Cerebellar nuclear complex (tissue), 1 donor: ENCODE measurements around the gene BCL2L14.
"Not testable (repeated sequence)": the region's sequence is repeated elsewhere in the genome, so short reads cannot be mapped to it uniquely, and the experiment has no call there.

Experiments used
- DNase-seq, 2 experiments: peaks; one replicate each; lab custom pipeline; 2025; lab: John Stamatoyannopoulos, UW

Gene BCL2L14

GRCh38 chr12:12108441-12109058 is 37.8 kb downstream of the BCL2L14 start:
- DNase-seq, result no peak

- DNase-seq, result not testable (repeated sequence)
Observed at GRCh38 chr12:12110923-12111555, 40.3 kb downstream of the BCL2L14 start.

GRCh38 chr12:12115514-12115913 is 44.8 kb downstream of the BCL2L14 start:
- no peak for DNase-seq

GRCh38 chr12:12116677-12117076 is 45.9 kb downstream of the BCL2L14 start:
- DNase-seq, result no peak

- no peak for DNase-seq
Observed at GRCh38 chr12:12121061-12121460, 50.3 kb downstream of the BCL2L14 start.

- no peak for DNase-seq
Observed at GRCh38 chr12:12123036-12123604, 52.4 kb downstream of the BCL2L14 start.

- DNase-seq, result no peak
Observed at GRCh38 chr12:12126551-12126950, 55.8 kb downstream of the BCL2L14 start.

- no peak for DNase-seq
Observed at GRCh38 chr12:12127304-12127703, 56.6 kb downstream of the BCL2L14 start.

GRCh38 chr12:12128670-12129069 is 57.9 kb downstream of the BCL2L14 start:
- DNase-seq, result no peak

GRCh38 chr12:12133259-12133658 is 62.5 kb downstream of the BCL2L14 start:
- DNase-seq, result no peak

- DNase-seq, result no peak
Observed at GRCh38 chr12:12133785-12134184, 63.0 kb downstream of the BCL2L14 start.

GRCh38 chr12:12138203-12139154 is 67.7 kb downstream of the BCL2L14 start:
- no peak for DNase-seq

GRCh38 chr12:12141000-12141399 is 70.3 kb downstream of the BCL2L14 start:
- DNase-seq, result no peak

GRCh38 chr12:12144531-12144930 is 73.8 kb downstream of the BCL2L14 start:
- DNase-seq, result not testable (repeated sequence)

GRCh38 chr12:12147111-12147510 is 76.4 kb downstream of the BCL2L14 start:
- no peak for DNase-seq
